ENCODE results near the gene PTPRD.

DNA sequence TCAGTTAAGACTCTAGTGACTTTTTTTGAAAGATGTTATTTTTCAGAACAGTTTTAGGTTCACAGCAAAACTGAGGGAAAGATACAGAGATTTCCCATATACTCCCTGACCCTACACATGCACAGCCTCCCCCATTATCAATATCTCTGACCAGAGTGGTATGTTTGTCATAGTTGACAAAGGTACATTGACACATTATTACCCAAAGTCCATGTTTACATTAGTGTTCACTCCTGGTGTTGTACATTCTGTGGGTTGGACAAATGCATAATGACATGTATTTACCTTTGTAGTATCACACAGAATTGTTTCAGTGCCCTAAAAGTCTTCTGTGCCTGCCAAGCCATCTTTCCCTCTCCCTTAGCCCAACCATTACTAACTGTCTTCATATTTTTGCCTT is 2342.6 kb downstream of the PTPRD start:
- no peak for TF ChIP-seq YY1 (IDR thresholded peaks at IDR 0.05; ENCODE audit: insufficient read depth, insufficient read length)
- no peak for TF ChIP-seq ZNF274 (IDR thresholded peaks at IDR 0.05; ENCODE audit: low read depth, low read length)
- no peak for TF ChIP-seq SUZ12 (IDR thresholded peaks at IDR 0.05; ENCODE audit: extremely low read depth, insufficient read depth, insufficient read length)
